ENCODE results near the gene PLD1.

DNA sequence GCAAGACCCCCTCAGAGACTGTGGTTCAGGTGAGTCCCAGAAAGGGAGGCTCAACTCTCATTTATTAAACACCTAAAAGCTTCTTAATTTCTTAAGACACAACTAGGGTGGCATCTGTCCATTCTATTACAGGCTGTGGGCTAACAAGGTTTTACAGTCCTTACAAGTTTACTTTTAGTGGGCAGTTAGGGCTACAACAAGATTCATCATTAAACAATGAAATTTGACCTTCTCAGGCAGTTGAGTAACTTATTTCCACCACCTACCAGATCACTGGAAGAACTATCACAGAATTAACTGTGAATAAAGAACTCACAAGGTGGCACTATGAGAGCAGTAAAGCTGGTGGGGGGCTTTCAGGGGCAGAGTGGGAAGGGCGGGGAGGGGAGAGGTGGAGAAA is 132.6 kb downstream of the PLD1 start:
- no peak for TF ChIP-seq EZH2 (IDR thresholded peaks at IDR 0.05; ENCODE audit: low read depth)
- TF ChIP-seq, protein P1, sequence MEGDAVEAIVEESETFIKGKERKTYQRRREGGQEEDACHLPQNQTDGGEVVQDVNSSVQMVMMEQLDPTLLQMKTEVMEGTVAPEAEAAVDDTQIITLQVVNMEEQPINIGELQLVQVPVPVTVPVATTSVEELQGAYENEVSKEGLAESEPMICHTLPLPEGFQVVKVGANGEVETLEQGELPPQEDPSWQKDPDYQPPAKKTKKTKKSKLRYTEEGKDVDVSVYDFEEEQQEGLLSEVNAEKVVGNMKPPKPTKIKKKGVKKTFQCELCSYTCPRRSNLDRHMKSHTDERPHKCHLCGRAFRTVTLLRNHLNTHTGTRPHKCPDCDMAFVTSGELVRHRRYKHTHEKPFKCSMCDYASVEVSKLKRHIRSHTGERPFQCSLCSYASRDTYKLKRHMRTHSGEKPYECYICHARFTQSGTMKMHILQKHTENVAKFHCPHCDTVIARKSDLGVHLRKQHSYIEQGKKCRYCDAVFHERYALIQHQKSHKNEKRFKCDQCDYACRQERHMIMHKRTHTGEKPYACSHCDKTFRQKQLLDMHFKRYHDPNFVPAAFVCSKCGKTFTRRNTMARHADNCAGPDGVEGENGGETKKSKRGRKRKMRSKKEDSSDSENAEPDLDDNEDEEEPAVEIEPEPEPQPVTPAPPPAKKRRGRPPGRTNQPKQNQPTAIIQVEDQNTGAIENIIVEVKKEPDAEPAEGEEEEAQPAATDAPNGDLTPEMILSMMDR (conservative IDR thresholded peaks at IDR 0.05) = no peak

All from PC-9 (cell line).